Stomach (tissue), 9 donors: ENCODE results near the gene MAGI1. TPM values are rescaled to one million over a fixed set of nuclear protein-coding genes. Genes with fewer than 3 reads are reported as not detected.

ENCODE experiments used
- DNase-seq, 2 donors: peaks; one replicate each; pipeline versions ENCODE4 v3.0.0 to v3.0.0-alpha.2; 2013 to 2019
- H3K27ac ChIP-seq, 5 donors: fragments of 200-600 bp in 4 of 5; sonication (generic) in 4 of 5; one replicate each; pipeline ENCODE4 v1.5.1; 2013 to 2019; ENCODE audit warnings: mild to moderate bottlenecking in 1 of 5, moderate library complexity in 1 of 5
- H3K27me3 ChIP-seq, 3 donors: fragments of 200-600 bp; sonication (generic); one replicate each; pipeline ENCODE4 v1.5.1; 2017 to 2019; ENCODE audit warnings: mixed run types in 1 of 3
- H3K36me3 ChIP-seq, 4 donors: fragments of 200-600 bp; sonication (generic); 1 replicate in 3 of 4; 2 replicates in 1 of 4; pipeline ENCODE4 v1.5.1; 2016 to 2019
- H3K4me1 ChIP-seq, 4 donors: fragments of 200-600 bp; sonication (generic); one replicate each; pipeline ENCODE4 v1.5.1; 2016 to 2019
- H3K4me3 ChIP-seq, 4 donors: fragments of 200-600 bp; sonication (generic) in 3 of 4; one replicate each; pipeline ENCODE4 v1.5.1; 2016 to 2019; ENCODE audit warnings: mild to moderate bottlenecking in 1 of 4
- H3K9me3 ChIP-seq, 4 donors: fragments of 200-600 bp; sonication (generic); one replicate each; pipeline ENCODE4 v1.5.1; 2016 to 2019
- CTCF ChIP-seq, 7 experiments: fragments of 450-650 bp in 4 of 7; fragments of 200-600 bp in 3 of 7; sonication (generic) in 3 of 7; IDR thresholded peaks; one replicate each; pipeline ENCODE4 v1.5.1; 2016 to 2019; ENCODE audit warnings: antibody characterized with exemption in 7 of 7, control low read depth in 2 of 7, mild to moderate bottlenecking in 1 of 7
- EP300 ChIP-seq: sonication (generic); formaldehyde crosslinking; IDR thresholded peaks from one replicate; pipeline ENCODE4 v1.6.1; 2017; ENCODE audit warnings: antibody characterized with exemption
- POLR2A ChIP-seq, 4 donors: fragments of 450-650 bp; IDR thresholded peaks; one replicate each; pipeline ENCODE4 v1.6.1; 2016; ENCODE audit warnings: antibody characterized with exemption in 4 of 4, control low read depth in 2 of 4, mild to moderate bottlenecking in 1 of 4, moderate library complexity in 1 of 4
- POLR2AphosphoS5 ChIP-seq, 3 donors: sonication (generic); formaldehyde crosslinking; IDR thresholded peaks; one replicate each; pipeline ENCODE4 v1.6.1; 2016; ENCODE audit warnings: antibody characterized with exemption in 3 of 3
- WGBS, 5 donors: extraction: QIAGEN DNeasy Blood & Tissue Kit in 3 of 5; methylation state at CpG; one replicate each; pipeline versions ENCODE4 v1.1.5 to v1.1.7; 2013 to 2018; 5-methylcytosine and 5-hydroxymethylcytosine counted together
- intact Hi-C: fragments of 100-400 bp; cut with DNase I; formaldehyde crosslinking; loops from one replicate; pipeline ENCODE4 v1.15.1; 2023; ENCODE audit warnings: low total_unique reads
- polyA plus RNA-seq, 3 donors: library from polyadenylated mRNA; stranded (reverse); fragments of 200-250 nt; gene quantifications; one replicate each; pipeline ENCODE4 v1.2.3, GENCODE V29; 2013
- total RNA-seq, 5 donors: library from RNA; depleted of rRNA; stranded (reverse); fragments of >200 nt; gene quantifications; one replicate each; pipeline versions ENCODE4 v1.1.0 to v1.2.3, GENCODE V29; 2014 to 2016
- donor health status: healthy with polysubstance abuse.
- donor health status: Bipolar disorder and iron deficiency.
- donor health status: healthy.

The MAGI1 gene
- total and polyA plus RNA-seq, 8 donors = 5.7 to 237 (median 84.8) TPM

GRCh38 chr3:65960087-65960486 is 78.6 kb downstream of the MAGI1 start:
- H3K27me3 ChIP-seq = no peaks in the 10 kb centered on the region
- DNase-seq = peak in 1 of 2 donors; percentile 59
- H3K27ac ChIP-seq = peak overlapping the region in 3 of 5 donors; percentile 49 to 75 (median 64)
- TF ChIP-seq POLR2A (IDR thresholded peaks at IDR 0.05) (no peak), EP300 (no peak), CTCF (IDR thresholded peaks at IDR 0.05) (no peak), POLR2AphosphoS5 (IDR thresholded peaks at IDR 0.05) (no peak)
- H3K4me1 ChIP-seq = peaks cover 19 to 57% (median 39%) of the 10 kb centered on the region in 4 donors
- WGBS, 5 donors = 57 to 75% (median 67%) methylated on average over 6 of the region's 6 CpGs
- H3K4me3 ChIP-seq = no peak overlapping the region
- no peaks in the 10 kb centered on the region for H3K9me3 ChIP-seq
- intact Hi-C loops = no loop called here
- H3K36me3 ChIP-seq = no peaks in the 10 kb centered on the region

- H3K9me3 ChIP-seq = no peaks in the 10 kb centered on the region
- intact Hi-C loops = no loop called here
- H3K27me3 ChIP-seq = no peaks in the 10 kb centered on the region
- no peak for DNase-seq
- TF ChIP-seq EP300 (no peak), POLR2AphosphoS5 (IDR thresholded peaks at IDR 0.05) (no peak), CTCF (IDR thresholded peaks at IDR 0.05) (no peak), POLR2A (IDR thresholded peaks at IDR 0.05) (no peak)
- peaks cover 20 to 62% (median 44%) of the 10 kb centered on the region in 4 donors for H3K4me1 ChIP-seq
- H3K4me3 ChIP-seq = no peak overlapping the region
- no peak overlapping the region for H3K27ac ChIP-seq
- 87 to 96% (median 90%) methylated on average over 2 of the region's 2 CpGs for WGBS, 5 donors
- no peaks in the 10 kb centered on the region for H3K36me3 ChIP-seq
These were observed 80.5 kb downstream of the MAGI1 start for GRCh38 chr3:65958216-65958615.

GRCh38 chr3:65955792-65956477 is 82.8 kb downstream of the MAGI1 start:
- Histone ChIP-seq H3K27ac (peak overlapping the region; percentile 61 to 94 (median 82)), H3K27me3 (no peaks in the 10 kb centered on the region), H3K4me3 (no peak overlapping the region), H3K36me3 (no peaks in the 10 kb centered on the region), H3K4me1 (peaks cover 30 to 65% (median 46%) of the 10 kb centered on the region in 4 donors), H3K9me3 (no peaks in the 10 kb centered on the region)
- intact Hi-C loops = no loop called here
- TF ChIP-seq POLR2A (IDR thresholded peaks at IDR 0.05) (no peak), CTCF (IDR thresholded peaks at IDR 0.05) (no peak), EP300 (no peak), POLR2AphosphoS5 (IDR thresholded peaks at IDR 0.05) (no peak)
- no peak for DNase-seq
- 32 to 52% (median 46%) methylated on average over 10 of the region's 10 CpGs for WGBS, 5 donors

GRCh38 chr3:65953881-65954733 is 84.6 kb downstream of the MAGI1 start:
- intact Hi-C loops = no loop called here
- WGBS, 5 donors = 18 to 39% (median 21%) methylated on average over 14 to 16 of the region's 16 CpGs
- DNase-seq = peak; percentile 82 to 91
- H3K27ac ChIP-seq = peak overlapping the region; percentile 75 to 95 (median 86)
- peaks cover 33 to 72% (median 44%) of the 10 kb centered on the region in 4 donors for H3K4me1 ChIP-seq
- no peaks in the 10 kb centered on the region for H3K27me3 ChIP-seq
- no peaks in the 10 kb centered on the region for H3K9me3 ChIP-seq
- no peaks in the 10 kb centered on the region for H3K36me3 ChIP-seq
- TF ChIP-seq EP300 (no peak), POLR2AphosphoS5 (IDR thresholded peaks at IDR 0.05) (peak in 2 of 3 donors; percentile 21 to 59)
- peak overlapping the region in 2 of 4 donors; percentile 9 to 15 for H3K4me3 ChIP-seq
